Type B pancreatic cell (in vitro differentiated cells): ENCODE measurements around the gene FBXO21. TPM values are rescaled to one million over a fixed set of nuclear protein-coding genes. Genes with fewer than 3 reads are reported as not detected.
"Not testable (repeated sequence)": the region's sequence is repeated elsewhere in the genome, so short reads cannot be mapped to it uniquely, and the experiment has no call there.

Experiments
- DNase-seq: peaks from one replicate; pipeline ENCODE4 v3.0.0; 2021; ENCODE audit warnings: mixed read lengths; ENCODE audit not compliant: unreplicated experiment; ENCODE audit errors: extremely low spot score
- H3K27ac Mint-ChIP-seq: 2 replicates; pipeline ENCODE4 v1.8.0; 2021; ENCODE audit warnings: mild to moderate bottlenecking, mixed read lengths
- H3K27me3 Mint-ChIP-seq: 2 replicates; pipeline ENCODE4 v1.8.0; 2021; ENCODE audit warnings: mixed read lengths
- H3K36me3 Mint-ChIP-seq: 2 replicates; pipeline ENCODE4 v1.8.0; 2021; ENCODE audit warnings: mixed read lengths
- H3K4me1 Mint-ChIP-seq: one replicate; pipeline ENCODE4 v1.8.0; 2021; ENCODE audit warnings: mixed read lengths; ENCODE audit not compliant: unreplicated experiment
- H3K4me3 Mint-ChIP-seq: 2 replicates; pipeline ENCODE4 v1.8.0; 2021; ENCODE audit warnings: mild to moderate bottlenecking, mixed read lengths
- H3K9me3 Mint-ChIP-seq: 2 replicates; pipeline ENCODE4 v1.8.0; 2021; ENCODE audit warnings: mixed read lengths
- CTCF ChIP-seq: fragments of 200-600 bp; sonication (generic); conservative IDR thresholded peaks from 2 replicates; pipeline ENCODE4 v1.5.0; 2021; ENCODE audit warnings: antibody characterized with exemption, mild to moderate bottlenecking
- total RNA-seq: library from RNA; stranded (reverse); gene quantifications from 2 replicates; pipeline ENCODE4 v1.2.1, GENCODE V29; 2021; ENCODE audit warnings: low replicate concordance

Gene FBXO21
- total RNA-seq, 1 donor from 2014 or later, result 53.3 TPM

DNA sequence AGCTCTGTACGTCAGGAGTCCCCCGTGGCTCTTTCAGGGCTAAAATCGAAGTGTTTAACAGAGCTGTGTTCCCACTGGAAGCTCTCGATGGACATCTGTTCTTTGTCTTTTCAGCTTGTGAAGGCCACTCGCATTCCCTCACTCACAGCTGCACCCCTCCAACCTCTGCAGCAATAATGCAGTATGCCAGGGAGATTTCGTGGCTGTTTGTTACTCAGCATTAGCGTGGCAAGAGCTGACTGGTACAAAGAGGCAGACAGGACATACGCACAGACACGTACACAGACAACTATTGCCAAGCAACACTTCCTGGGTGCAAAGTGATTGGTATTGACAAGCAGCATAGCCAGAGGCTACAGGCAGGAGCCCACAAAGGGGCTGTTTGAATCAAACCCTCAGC is 11.8 kb upstream of the FBXO21 start:
- no peaks in the 10 kb centered on the region for H3K9me3 Mint-ChIP-seq
- no peak for TF ChIP-seq CTCF
- no peak overlapping the region for H3K4me3 Mint-ChIP-seq
- no peak overlapping the region for H3K27ac Mint-ChIP-seq
- no peaks in the 10 kb centered on the region for H3K36me3 Mint-ChIP-seq
- no peaks in the 10 kb centered on the region for H3K4me1 Mint-ChIP-seq
- peaks cover 10% of the 10 kb centered on the region for H3K27me3 Mint-ChIP-seq
- DNase-seq, result no peak

DNA sequence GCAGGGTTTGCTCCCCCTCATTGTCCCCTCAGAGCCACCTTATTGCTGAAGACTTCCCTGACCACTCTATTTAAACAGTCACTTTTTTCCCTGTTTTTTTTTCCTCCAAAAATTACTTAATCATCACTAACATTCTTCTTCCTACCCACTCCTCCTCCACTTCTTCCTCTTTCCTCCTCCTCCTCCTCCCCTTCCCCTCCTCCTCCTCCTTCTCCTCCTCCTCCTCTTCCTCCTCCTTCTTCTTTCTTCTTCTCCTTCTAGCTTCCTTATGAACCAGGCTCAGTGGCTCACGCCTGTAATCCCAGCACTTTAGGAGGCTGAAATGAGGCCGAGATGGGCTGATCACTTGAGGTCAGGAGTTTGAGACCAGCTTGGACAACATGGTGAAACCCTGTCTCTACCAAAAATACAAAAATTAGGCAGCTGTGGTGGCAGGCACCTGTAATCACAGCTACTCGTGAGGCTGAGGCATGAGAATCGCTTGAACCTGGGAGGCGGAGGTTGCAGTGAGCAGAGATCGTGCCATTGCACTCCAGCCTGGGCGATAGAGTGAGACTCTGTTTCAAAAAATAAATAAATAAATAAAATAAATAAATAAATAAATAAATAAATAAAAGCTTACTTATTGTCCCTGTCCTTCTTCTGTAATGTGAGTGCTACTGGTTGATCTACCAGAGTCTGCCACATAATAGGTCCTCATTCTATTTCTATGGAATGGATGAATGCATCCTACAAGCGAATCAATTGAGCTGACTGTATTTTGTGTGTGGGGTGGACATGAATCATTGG is 9.9 kb upstream of the FBXO21 start:
- H3K27ac Mint-ChIP-seq, DNase-seq, H3K9me3 Mint-ChIP-seq, H3K4me3 Mint-ChIP-seq, H3K36me3 Mint-ChIP-seq, H3K27me3 Mint-ChIP-seq, H3K4me1 Mint-ChIP-seq: not testable (repeated sequence)

DNA sequence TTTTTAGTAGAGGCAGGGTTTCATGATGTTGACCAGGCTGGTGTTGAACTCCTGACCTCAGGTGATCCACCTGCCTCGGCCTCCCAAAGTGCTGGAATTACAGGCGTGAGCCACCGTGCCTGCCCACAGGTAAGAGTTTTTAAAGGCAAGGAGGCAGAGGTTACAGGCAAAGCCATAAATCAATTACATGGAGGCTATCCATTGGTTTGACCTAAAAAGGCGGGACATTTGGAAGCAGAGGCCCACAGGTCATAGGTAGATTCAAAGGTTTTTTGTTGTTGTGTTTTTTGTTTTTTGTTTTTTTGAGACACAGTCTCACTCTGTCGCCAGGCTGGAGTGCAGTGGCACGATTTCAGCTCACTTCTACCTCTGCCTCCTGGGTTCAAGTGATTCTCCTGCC is 6.1 kb upstream of the FBXO21 start:
- H3K36me3 Mint-ChIP-seq, H3K27me3 Mint-ChIP-seq, H3K4me1 Mint-ChIP-seq, H3K9me3 Mint-ChIP-seq, H3K4me3 Mint-ChIP-seq, DNase-seq, H3K27ac Mint-ChIP-seq: not testable (repeated sequence)

DNA sequence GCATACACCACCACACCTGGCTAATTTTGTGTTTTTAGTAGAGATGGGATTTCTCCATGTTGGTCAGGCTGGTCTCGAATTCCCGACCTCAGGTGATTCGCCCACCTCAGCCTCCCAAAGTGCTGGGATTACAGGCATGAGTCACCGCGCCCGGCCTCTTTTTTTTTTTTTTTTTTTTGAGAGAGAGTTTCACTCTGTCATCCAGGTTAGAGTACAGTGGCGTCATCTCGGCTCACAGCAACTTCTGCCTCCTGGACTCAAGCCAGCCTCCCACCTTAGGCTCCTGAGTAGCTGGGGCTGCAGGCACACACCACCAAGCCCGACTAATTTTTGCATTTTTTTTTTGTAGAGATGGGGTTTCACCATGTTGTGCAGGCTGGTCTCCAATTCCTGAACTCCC is 4.8 kb upstream of the FBXO21 start:
- H3K27me3 Mint-ChIP-seq, H3K27ac Mint-ChIP-seq, H3K4me3 Mint-ChIP-seq, H3K9me3 Mint-ChIP-seq, DNase-seq, H3K36me3 Mint-ChIP-seq, H3K4me1 Mint-ChIP-seq: not testable (repeated sequence)

- no peak overlapping the region for H3K4me3 Mint-ChIP-seq
- TF ChIP-seq CTCF, result no peak
- no peak overlapping the region for H3K27ac Mint-ChIP-seq
- DNase-seq, result no peak
- H3K36me3 Mint-ChIP-seq, result peaks cover 3% of the 10 kb centered on the region
- H3K4me1 Mint-ChIP-seq, result peaks cover 10% of the 10 kb centered on the region
- H3K9me3 Mint-ChIP-seq, result no peaks in the 10 kb centered on the region
- H3K27me3 Mint-ChIP-seq, result peaks cover 4% of the 10 kb centered on the region
Measured at GRCh38 chr12:117193903-117194302, 3.6 kb upstream of the FBXO21 start.

DNA sequence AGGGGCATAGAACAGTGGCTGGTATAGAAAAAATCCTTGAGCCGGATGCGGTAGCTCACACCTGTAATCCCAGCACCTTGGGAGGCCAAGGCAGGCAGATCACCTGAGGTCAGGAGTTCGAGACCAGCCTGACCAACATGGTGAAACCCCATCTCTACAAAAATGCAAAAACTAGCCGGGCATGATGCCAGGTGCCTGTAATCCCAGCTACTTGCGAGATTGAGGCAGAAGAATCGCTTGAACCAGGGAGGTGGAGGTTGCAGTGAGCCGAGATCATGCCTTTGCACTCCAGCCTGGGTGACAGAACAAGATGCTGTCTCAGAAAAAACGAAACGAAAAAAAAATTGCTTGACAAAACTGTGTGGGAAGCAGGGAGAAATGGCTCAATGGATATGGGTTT is 2.3 kb upstream of the FBXO21 start:
- DNase-seq, H3K9me3 Mint-ChIP-seq, H3K36me3 Mint-ChIP-seq, H3K27me3 Mint-ChIP-seq, H3K4me3 Mint-ChIP-seq, H3K27ac Mint-ChIP-seq: not testable (repeated sequence)
- H3K4me1 Mint-ChIP-seq, result peaks cover 17% of the 10 kb centered on the region

GRCh38 chr12:117192057-117192456 is 1.8 kb upstream of the FBXO21 start:
- DNase-seq, result no peak
- Mint-ChIP-seq H3K36me3 (peaks cover 10% of the 10 kb centered on the region), H3K9me3 (no peaks in the 10 kb centered on the region), H3K4me3 (peak overlapping the region; percentile 74), H3K27ac (peak overlapping the region; percentile 4), H3K27me3 (peaks cover 4% of the 10 kb centered on the region), H3K4me1 (peaks cover 21% of the 10 kb centered on the region)
- no peak for TF ChIP-seq CTCF

DNA sequence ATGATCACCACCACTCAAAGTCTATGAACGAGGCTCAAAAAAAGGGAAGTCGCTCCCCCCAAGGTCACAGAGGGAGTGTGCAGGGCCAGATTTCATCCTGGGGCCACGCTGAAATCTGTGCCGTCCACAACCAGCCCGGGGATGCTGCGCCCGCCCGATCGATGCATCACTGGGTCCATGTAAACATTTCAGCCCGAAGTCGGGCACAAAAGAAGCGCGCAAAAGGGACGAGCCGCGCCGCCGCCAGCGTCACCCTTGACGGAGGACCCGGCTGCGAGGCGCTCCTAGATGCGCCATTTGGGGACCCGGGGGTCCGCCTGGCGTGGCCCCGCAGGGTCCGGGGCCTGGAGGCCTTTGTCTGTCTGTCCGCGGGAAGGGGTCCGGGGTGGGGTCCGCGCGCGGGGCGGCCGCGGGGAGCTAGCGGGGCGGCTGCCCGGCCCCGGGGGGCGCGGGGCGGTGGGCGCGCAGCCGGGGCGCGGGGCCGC is 503 bp downstream of the FBXO21 start:
- H3K27ac Mint-ChIP-seq, result peak overlapping the region; percentile 82
- no peak for TF ChIP-seq CTCF
- H3K36me3 Mint-ChIP-seq, result peaks cover 16% of the 10 kb centered on the region
- H3K4me3 Mint-ChIP-seq, result peak overlapping the region; percentile 90
- peaks cover 23% of the 10 kb centered on the region for H3K4me1 Mint-ChIP-seq
- no peaks in the 10 kb centered on the region for H3K9me3 Mint-ChIP-seq
- H3K27me3 Mint-ChIP-seq, result peaks cover 4% of the 10 kb centered on the region
- no peak for DNase-seq
